Erythroblast (primary cell): Measurements from ENCODE around the gene PTPRR.

Source experiments
- DNase-seq, 2 experiments: peaks; one replicate each; lab custom pipeline; 2025; lab: John Stamatoyannopoulos, UW
- GATA1 ChIP-seq: IDR thresholded peaks from 2 replicates; pipeline ENCODE4 v1.6.1; 2011; ENCODE audit warnings: low read depth, mild to moderate bottlenecking, control low read depth, low read length, moderate library complexity
- POLR2A ChIP-seq: IDR thresholded peaks from 2 replicates; pipeline ENCODE4 v1.6.1; 2011; ENCODE audit warnings: mild to moderate bottlenecking, low read length

The PTPRR gene

GRCh38 chr12:70645494-70646317 is 274.8 kb downstream of the PTPRR start:
- TF ChIP-seq POLR2A (no peak), GATA1 (no peak)
- peak; percentile 7 to 25 for DNase-seq

DNA sequence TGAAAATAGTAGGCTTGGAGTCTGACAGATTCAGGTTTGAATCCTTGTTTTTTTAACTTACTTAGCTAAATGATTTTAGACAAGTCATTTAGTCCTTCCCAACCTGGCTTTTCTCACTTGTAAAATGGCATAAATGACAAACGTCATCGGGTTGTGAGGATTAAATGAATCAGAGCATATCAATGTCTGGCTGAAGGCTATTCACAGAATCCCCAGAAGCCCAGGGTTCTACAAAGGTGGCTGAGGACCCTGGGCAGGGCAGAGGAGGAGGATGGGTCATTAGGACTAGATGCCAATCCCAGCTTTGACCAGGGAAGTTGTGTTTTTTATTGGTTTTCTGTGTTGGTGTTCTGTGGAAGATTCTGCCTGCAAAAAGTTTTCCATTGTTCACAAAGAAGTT is 275.7 kb downstream of the PTPRR start:
- no peak for DNase-seq
- no peak for TF ChIP-seq GATA1
- TF ChIP-seq POLR2A, result no peak

- no peak for DNase-seq
- TF ChIP-seq GATA1 (no peak), POLR2A (no peak)
Observed at GRCh38 chr12:70643939-70644338, 276.6 kb downstream of the PTPRR start.

DNA sequence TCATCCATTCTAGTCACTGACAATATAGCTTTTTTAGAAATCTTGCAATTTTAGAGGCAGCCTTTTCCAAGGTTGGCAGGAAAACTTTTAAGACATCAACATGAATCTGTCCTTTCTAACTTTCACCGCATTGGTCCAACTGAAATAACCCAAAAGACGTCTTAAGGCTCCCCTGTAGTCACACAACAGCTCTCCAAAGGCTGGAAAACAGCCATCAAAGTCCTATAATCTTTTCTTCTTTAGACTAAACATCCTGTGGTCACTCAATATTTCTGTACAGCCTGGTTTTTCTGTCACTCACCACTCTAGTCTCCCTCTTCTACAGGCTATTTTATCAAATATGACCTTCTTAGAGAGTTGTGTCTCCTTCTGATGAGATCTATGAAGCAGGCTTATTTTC is 278.8 kb downstream of the PTPRR start:
- no peak for TF ChIP-seq GATA1
- no peak for TF ChIP-seq POLR2A
- DNase-seq, result no peak

- no peak for DNase-seq
- no peak for TF ChIP-seq POLR2A
- no peak for TF ChIP-seq GATA1
Observed at GRCh38 chr12:70640901-70641300, 279.6 kb downstream of the PTPRR start.

DNA sequence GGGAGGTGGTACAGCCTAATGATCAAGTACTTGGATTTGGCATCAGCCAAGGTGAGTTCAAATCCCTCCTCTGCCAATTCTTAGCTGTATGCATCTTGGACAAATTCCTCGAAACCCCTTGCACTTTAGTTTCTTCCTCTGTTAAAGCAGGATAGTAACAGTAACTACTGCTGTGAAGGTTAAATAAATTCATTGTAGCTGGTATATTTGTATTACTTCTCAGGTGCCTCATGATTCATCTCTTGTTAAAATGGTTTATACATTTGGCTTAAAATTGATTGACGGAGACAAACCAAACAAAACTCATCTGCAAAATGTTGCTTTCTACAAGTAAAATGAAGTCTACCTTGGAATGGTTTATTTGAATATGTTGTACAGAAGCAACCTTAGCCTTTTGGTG is 281.0 kb downstream of the PTPRR start:
- TF ChIP-seq GATA1 (no peak), POLR2A (no peak)
- no peak for DNase-seq

- DNase-seq, result no peak
- no peak for TF ChIP-seq GATA1
- TF ChIP-seq POLR2A, result no peak
Observed at GRCh38 chr12:70638639-70639360, 281.7 kb downstream of the PTPRR start.

GRCh38 chr12:70637303-70638085 is 283.0 kb downstream of the PTPRR start, which contains the start of gene PTPRB:
Gene PTPRB (minus strand): TSS chr12:70637429. CDS start chr12:70637395, 34 bp downstream.
- DNase-seq, result no peak
- TF ChIP-seq GATA1 (no peak), POLR2A (no peak)

DNA sequence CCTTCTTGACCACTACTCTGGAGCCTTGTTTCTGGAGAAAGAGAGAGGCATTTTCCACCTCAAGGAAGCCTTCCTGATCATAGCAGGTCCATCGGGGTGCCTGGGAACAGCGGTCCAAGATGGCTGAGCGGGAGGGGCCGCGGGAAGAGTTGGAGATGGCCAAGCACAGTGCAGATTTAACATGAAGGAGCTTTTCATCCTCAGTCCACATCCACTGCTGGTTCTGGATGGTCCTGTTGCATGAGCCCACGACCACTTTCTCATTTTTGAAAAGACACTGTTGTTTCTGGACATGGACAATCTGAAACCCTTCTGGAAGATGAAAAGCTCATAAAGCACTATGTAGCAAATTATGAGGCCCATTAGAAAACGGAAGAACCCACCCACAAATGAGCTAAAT is 284.8 kb downstream of the PTPRR start:
- no peak for DNase-seq
- TF ChIP-seq POLR2A (no peak), GATA1 (no peak)

DNA sequence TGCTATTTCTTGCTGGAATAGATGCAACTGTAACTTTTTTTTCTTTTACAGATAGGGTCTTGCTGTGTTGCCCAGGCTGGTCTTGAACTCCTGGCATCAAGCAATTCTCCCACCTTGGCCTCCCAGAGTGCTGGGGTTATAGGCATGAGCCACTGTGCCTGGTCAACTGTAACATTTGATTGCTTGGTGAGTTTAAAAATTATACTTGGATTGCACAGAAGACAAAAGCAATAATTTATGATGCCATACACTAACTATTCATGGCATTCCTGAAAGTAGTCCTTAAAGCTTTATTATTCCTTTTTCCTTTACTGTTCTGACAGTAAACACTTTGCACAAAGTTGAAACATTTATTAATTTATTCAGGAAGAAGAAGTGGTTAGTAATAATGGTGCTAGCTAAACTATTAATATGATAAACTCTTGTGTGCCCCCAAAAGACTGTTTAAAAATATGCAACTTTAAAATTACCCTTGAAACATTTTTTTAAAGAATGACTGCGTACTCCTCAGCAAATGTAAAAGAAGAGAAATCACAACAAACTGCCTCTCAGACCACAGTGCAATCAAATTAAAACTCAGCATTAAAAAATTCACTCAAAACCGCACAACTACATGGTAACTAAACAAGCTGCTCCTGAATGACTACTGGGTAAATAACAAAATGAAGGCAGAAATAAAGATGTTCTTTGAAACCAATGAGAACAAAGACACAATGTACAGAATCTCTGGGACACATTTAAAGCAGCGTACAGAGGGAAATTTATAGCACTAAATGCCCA is 291.6 kb downstream of the PTPRR start:
- TF ChIP-seq GATA1, result no peak
- no peak for TF ChIP-seq POLR2A

DNA sequence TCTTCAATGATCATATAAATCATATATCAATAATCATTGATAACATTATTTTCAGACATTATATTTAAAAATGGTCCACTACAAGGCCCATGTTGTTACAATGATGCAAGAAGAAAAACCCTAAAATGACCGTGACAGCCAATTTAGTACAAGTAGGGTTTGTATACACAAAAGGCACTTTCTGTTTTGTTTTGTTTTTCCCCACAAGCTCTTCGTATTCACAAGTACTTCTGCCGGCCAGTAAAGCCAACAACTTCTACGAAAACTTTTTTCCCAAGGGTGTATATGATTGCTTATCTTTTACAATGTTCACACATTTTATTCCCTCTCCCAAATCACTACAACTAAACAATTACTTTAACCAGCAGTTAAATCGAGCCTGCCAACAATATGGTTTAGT is 292.9 kb downstream of the PTPRR start:
- no peak for DNase-seq
- TF ChIP-seq POLR2A (no peak), GATA1 (no peak)

More for the DNA sequence above, 291.6 kb downstream of the PTPRR start:
- no peak for DNase-seq

DNA sequence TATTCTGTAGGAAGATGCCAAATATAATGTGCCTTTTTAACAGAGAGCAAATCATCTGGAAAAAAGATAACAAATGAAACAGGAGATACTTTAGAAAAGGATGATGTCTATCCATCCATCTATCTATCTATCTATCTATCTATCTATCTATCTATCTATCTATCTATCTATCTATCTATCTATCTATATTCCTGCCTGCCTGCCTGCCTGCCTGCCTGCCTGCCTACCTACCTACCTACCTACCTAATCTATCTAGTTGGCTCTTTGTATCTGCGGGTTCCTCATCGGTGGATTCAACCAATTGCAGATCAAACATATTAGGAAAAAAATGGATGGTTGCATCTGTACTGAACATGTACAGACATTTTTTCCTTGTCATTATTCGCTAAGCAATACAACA is 294.4 kb downstream of the PTPRR start:
- no peak for DNase-seq
- TF ChIP-seq POLR2A (no peak), GATA1 (no peak)

DNA sequence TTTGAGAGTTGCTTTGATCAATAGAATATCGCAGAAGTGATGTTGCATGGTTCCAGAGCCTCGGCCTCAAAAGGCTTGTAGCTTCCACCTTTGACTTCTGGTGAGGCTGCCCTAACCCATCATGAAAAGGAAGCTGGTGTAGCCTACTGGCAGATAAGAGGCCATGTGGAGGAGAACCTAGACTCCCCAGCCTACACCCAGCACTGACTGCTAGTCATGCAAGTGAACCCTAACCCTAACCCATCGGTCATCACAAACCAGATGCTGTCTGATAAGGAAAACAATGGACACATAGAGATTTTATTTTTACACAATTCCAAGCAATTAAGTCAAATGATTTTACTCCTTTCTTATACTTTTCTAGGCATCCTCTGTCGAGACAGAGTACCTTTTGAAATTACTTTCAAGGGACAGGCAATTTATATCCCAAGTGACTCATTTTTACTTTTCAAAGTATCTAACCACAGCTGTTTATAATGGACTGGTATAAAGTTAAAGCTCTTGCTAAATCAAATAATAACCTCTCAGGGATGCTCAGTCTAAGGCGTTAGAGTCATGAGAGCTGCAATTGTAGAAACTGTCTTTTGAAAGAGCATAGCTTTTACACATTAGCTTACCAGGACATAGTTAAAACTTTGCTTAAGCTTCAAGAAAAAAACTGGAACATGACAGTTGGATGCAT is 300.9 kb downstream of the PTPRR start:
- TF ChIP-seq POLR2A, result no peak
- no peak for TF ChIP-seq GATA1
- DNase-seq, result no peak
